Smooth muscle cell (in vitro differentiated cells): Measurements from ENCODE around the gene RORB. TPM values are rescaled to one million over a fixed set of nuclear protein-coding genes. Genes with fewer than 3 reads are reported as not detected.
A peak's percentile ranks its signal among the peaks of the same experiment; 100 is the strongest.

ENCODE experiments used
- DNase-seq: peaks from one replicate; lab custom pipeline; 2025; ENCODE audit not compliant: unreplicated experiment; lab: John Stamatoyannopoulos, UW
- H2AFZ ChIP-seq: fragments of 200-600 bp; sonication (generic); 2 replicates; pipeline ENCODE4 v1.6.0; 2016; ENCODE audit warnings: antibody characterized with exemption, low read depth, mild to moderate bottlenecking
- H3F3A ChIP-seq: fragments of 200-600 bp; sonication (generic); 2 replicates; pipeline ENCODE4 v1.6.0; 2017; ENCODE audit warnings: antibody characterized with exemption, low read depth
- H3K27ac ChIP-seq: fragments of 200-600 bp; sonication (generic); 2 replicates; pipeline ENCODE4 v1.5.1; 2016; ENCODE audit warnings: low read depth, mild to moderate bottlenecking
- H3K27me3 ChIP-seq: fragments of 200-600 bp; sonication (generic); 2 replicates; pipeline ENCODE4 v1.6.1; 2016; ENCODE audit warnings: low read depth, mild to moderate bottlenecking
- H3K36me3 ChIP-seq: fragments of 200-600 bp; sonication (generic); 2 replicates; pipeline ENCODE4 v1.5.1; 2016; ENCODE audit warnings: low read depth
- H3K4me1 ChIP-seq: fragments of 200-600 bp; sonication (generic); 2 replicates; pipeline ENCODE4 v1.5.1; 2016; ENCODE audit warnings: low read depth
- H3K4me2 ChIP-seq: fragments of 200-600 bp; sonication (generic); 2 replicates; pipeline ENCODE4 v1.6.0; 2016; ENCODE audit warnings: mild to moderate bottlenecking
- H3K4me3 ChIP-seq: fragments of 200-600 bp; sonication (generic); 2 replicates; pipeline ENCODE4 v1.5.1; 2016; ENCODE audit warnings: mild to moderate bottlenecking
- H3K79me2 ChIP-seq: fragments of 200-600 bp; sonication (generic); 2 replicates; pipeline ENCODE4 v1.6.0; 2016; ENCODE audit warnings: low read depth, mild to moderate bottlenecking
- H3K9ac ChIP-seq: fragments of 200-600 bp; sonication (generic); 2 replicates; pipeline ENCODE4 v1.6.0; 2016; ENCODE audit warnings: low read depth
- H3K9me3 ChIP-seq: fragments of 200-600 bp; sonication (generic); replicated peaks from 2 replicates; pipeline ENCODE4 v1.5.1; 2016; ENCODE audit warnings: low read depth
- H4K20me1 ChIP-seq: fragments of 200-600 bp; sonication (generic); 2 replicates; pipeline ENCODE4 v1.6.0; 2016; ENCODE audit warnings: low read depth
- CTCF ChIP-seq: fragments of 200-600 bp; sonication (generic); IDR thresholded peaks from 2 replicates; pipeline ENCODE4 v1.5.1; 2017; ENCODE audit warnings: borderline replicate concordance, mild to moderate bottlenecking, antibody characterized with exemption; ENCODE audit not compliant: insufficient read depth, poor library complexity, severe bottlenecking
- WGBS: methylation state at CpG from one replicate; pipeline ENCODE4 v1.1.7; 2016; ENCODE audit warnings: low lambda C conversion rate; 5-methylcytosine and 5-hydroxymethylcytosine counted together
- polyA plus RNA-seq: library from polyadenylated mRNA; unstranded; fragments of >200 nt; fragmentation: Nextera tagmentation; extraction: Ambion mirVana; gene quantifications from 2 replicates; pipeline ENCODE4 v1.2.1, GENCODE V29; 2016
- total RNA-seq: library from RNA; depleted of rRNA; stranded (reverse); fragments of >200 nt; gene quantifications from 2 replicates; pipeline ENCODE4 v1.2.3, GENCODE V29; 2014

The RORB gene
- total and polyA plus RNA-seq, 2 experiments from 2014 or later, result 0.95 to 2.5 TPM

DNA sequence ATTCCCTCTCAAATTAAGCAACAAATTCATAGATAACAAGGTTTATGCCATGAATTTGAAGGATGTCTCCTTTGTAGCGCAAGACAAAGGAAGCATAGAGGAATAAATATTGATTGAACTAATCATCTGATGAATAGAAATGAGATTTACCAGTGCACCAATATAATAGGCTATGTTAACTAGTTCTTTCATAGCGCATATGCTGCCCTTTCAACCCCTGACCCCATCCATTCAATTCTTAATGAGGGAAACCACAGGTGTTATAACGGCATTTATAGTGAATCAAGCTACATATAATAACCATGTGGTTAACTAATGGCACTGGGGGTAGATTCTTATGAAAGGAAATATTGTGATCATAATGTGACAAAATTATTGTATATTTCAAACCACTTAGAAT lies 6.5 kb downstream of the RORB start:
- Histone ChIP-seq H3F3A (no peaks in the 10 kb centered on the region), H2AFZ (no peak overlapping the region), H3K4me1 (peaks cover 7% of the 10 kb centered on the region), H3K4me2 (peak overlapping the region; percentile 58), H3K27me3 (peaks cover 47% of the 10 kb centered on the region), H3K27ac (no peak overlapping the region), H3K79me2 (no peaks in the 10 kb centered on the region), H3K4me3 (no peak overlapping the region), H4K20me1 (no peaks in the 10 kb centered on the region), H3K36me3 (no peaks in the 10 kb centered on the region), H3K9ac (no peak overlapping the region), H3K9me3 (no peaks in the 10 kb centered on the region)
- DNase-seq, result no peak
- TF ChIP-seq CTCF, result no peak
- WGBS, result 90% methylated on average over 3 of the region's 3 CpGs

GRCh38 chr9:74511333-74511732 lies 14.2 kb downstream of the RORB start:
- Histone ChIP-seq H3K4me3 (no peak overlapping the region), H3K36me3 (no peaks in the 10 kb centered on the region), H2AFZ (no peak overlapping the region), H3K4me1 (no peaks in the 10 kb centered on the region), H3K4me2 (no peak overlapping the region), H3K79me2 (no peaks in the 10 kb centered on the region), H4K20me1 (no peaks in the 10 kb centered on the region), H3F3A (no peaks in the 10 kb centered on the region), H3K27me3 (peaks cover 4% of the 10 kb centered on the region), H3K9me3 (no peaks in the 10 kb centered on the region), H3K27ac (no peak overlapping the region), H3K9ac (no peak overlapping the region)
- TF ChIP-seq CTCF, result no peak
- DNase-seq, result no peak
- 92% methylated on average over 2 of the region's 2 CpGs for WGBS

- Histone ChIP-seq H3K79me2 (no peaks in the 10 kb centered on the region), H3K27me3 (peaks cover 4% of the 10 kb centered on the region), H4K20me1 (no peaks in the 10 kb centered on the region), H3K9ac (no peak overlapping the region), H3K4me1 (no peaks in the 10 kb centered on the region), H3F3A (no peaks in the 10 kb centered on the region), H3K4me3 (no peak overlapping the region), H3K9me3 (no peaks in the 10 kb centered on the region), H3K36me3 (no peaks in the 10 kb centered on the region), H3K27ac (no peak overlapping the region), H3K4me2 (no peak overlapping the region), H2AFZ (no peak overlapping the region)
- TF ChIP-seq CTCF, result no peak
- no peak for DNase-seq
- 85% methylated on average over 1 of the region's 1 CpG for WGBS
Measured at GRCh38 chr9:74512416-74512815, 15.3 kb downstream of the RORB start.

GRCh38 chr9:74513221-74513620 lies 16.1 kb downstream of the RORB start:
- H3K4me3 ChIP-seq, result no peak overlapping the region
- H2AFZ ChIP-seq, result no peak overlapping the region
- H3K4me2 ChIP-seq, result no peak overlapping the region
- WGBS, result 94% methylated on average over 4 of the region's 4 CpGs
- peaks cover under 1% of the 10 kb centered on the region for H3K27me3 ChIP-seq
- no peaks in the 10 kb centered on the region for H3K9me3 ChIP-seq
- no peak overlapping the region for H3K9ac ChIP-seq
- no peaks in the 10 kb centered on the region for H3K36me3 ChIP-seq
- TF ChIP-seq CTCF, result no peak
- H3K79me2 ChIP-seq, result no peaks in the 10 kb centered on the region
- no peak overlapping the region for H3K27ac ChIP-seq
- no peaks in the 10 kb centered on the region for H4K20me1 ChIP-seq
- no peak for DNase-seq
- no peaks in the 10 kb centered on the region for H3K4me1 ChIP-seq
- H3F3A ChIP-seq, result no peaks in the 10 kb centered on the region
